Esophagus squamous epithelium (tissue), 5 donors: ENCODE data around the gene FAM98B. TPM values are rescaled to one million over a fixed set of nuclear protein-coding genes. Genes with fewer than 3 reads are reported as not detected.

Experiments
- DNase-seq: peaks from one replicate; lab custom pipeline; 2025; lab: John Stamatoyannopoulos, UW
- H3K27ac ChIP-seq, 4 donors: fragments of 200-600 bp; sonication (generic); one replicate each; pipeline ENCODE4 v1.5.1; 2016 to 2019; ENCODE audit warnings: mild to moderate bottlenecking in 1 of 4
- H3K27me3 ChIP-seq, 4 donors: fragments of 200-600 bp; sonication (generic); 1 replicate in 3 of 4; 2 replicates in 1 of 4; pipeline versions ENCODE4 v1.5.1 to v1.6.0; 2017 to 2021; ENCODE audit warnings: antibody characterized with exemption in 1 of 4
- H3K36me3 ChIP-seq, 3 donors: fragments of 200-600 bp; sonication (generic); one replicate each; pipeline ENCODE4 v1.5.1; 2016 to 2019
- H3K4me1 ChIP-seq, 3 donors: fragments of 200-600 bp; sonication (generic); one replicate each; pipeline ENCODE4 v1.5.1; 2017 to 2019
- H3K4me3 ChIP-seq, 4 donors: fragments of 200-600 bp; sonication (generic); 1 replicate in 3 of 4; 2 replicates in 1 of 4; pipeline ENCODE4 v1.5.1; 2016 to 2019; ENCODE audit warnings: mild to moderate bottlenecking in 2 of 4, moderate library complexity in 1 of 4
- H3K9me3 ChIP-seq, 3 donors: fragments of 200-600 bp; sonication (generic); one replicate each; pipeline ENCODE4 v1.5.1; 2016 to 2019
- POLR2A ChIP-seq, 4 donors: fragments of 450-650 bp; IDR thresholded peaks; one replicate each; pipeline ENCODE4 v1.6.1; 2017; ENCODE audit warnings: antibody characterized with exemption in 4 of 4, mild to moderate bottlenecking in 4 of 4, moderate library complexity in 3 of 4
- WGBS, 2 donors: methylation state at CpG; one replicate each; pipeline ENCODE4 v1.1.5; 2018; 5-methylcytosine and 5-hydroxymethylcytosine counted together
- intact Hi-C: fragments of 100-400 bp; cut with DNase I; formaldehyde crosslinking; loops from one replicate; pipeline ENCODE4 v1.15.0; 2022
- total RNA-seq, 4 donors: library from RNA; depleted of rRNA; stranded (reverse); fragments of >200 nt; gene quantifications; one replicate each; pipeline ENCODE4 v1.1.0, GENCODE V29; 2016
- TF ChIP-seq, protein P1 (sequence below), 6 experiments: fragments of 450-650 bp in 4 of 6; fragments of 200-600 bp in 2 of 6; sonication (generic) in 2 of 6; IDR thresholded peaks; one replicate each; pipeline ENCODE4 v1.5.1; 2016 to 2019; ENCODE audit warnings: antibody characterized with exemption in 6 of 6, mild to moderate bottlenecking in 4 of 6, moderate library complexity in 4 of 6
- donor health status: DM: yes; HTN: yes; CAD: no.

The FAM98B gene
- total RNA-seq, 4 donors from 2014 or later, result 5.6 to 10.9 (median 7.1) TPM

DNA sequence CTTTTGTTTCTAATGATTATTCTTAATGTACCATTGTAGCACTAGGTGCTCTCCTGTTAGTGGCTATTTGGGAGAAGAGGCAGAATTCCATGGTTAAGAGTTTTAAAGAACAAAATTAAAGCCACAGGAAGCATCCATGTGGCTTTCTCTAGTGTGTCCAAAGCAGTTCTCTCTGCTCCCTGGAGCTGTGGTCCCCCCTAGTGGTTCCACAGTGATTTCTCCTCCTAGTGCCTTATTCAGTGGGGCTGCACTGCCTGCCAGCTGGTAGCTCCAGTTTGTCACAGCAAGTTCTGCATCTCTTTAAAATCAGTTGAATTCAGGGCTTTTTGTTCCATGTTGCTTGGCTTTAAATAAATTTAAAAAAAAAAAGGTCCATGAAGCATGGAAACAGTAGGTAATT, 39.6 kb upstream of the FAM98B start:
- no peak for DNase-seq
- intact Hi-C loops, result no loop called here
- TF ChIP-seq, protein P1, sequence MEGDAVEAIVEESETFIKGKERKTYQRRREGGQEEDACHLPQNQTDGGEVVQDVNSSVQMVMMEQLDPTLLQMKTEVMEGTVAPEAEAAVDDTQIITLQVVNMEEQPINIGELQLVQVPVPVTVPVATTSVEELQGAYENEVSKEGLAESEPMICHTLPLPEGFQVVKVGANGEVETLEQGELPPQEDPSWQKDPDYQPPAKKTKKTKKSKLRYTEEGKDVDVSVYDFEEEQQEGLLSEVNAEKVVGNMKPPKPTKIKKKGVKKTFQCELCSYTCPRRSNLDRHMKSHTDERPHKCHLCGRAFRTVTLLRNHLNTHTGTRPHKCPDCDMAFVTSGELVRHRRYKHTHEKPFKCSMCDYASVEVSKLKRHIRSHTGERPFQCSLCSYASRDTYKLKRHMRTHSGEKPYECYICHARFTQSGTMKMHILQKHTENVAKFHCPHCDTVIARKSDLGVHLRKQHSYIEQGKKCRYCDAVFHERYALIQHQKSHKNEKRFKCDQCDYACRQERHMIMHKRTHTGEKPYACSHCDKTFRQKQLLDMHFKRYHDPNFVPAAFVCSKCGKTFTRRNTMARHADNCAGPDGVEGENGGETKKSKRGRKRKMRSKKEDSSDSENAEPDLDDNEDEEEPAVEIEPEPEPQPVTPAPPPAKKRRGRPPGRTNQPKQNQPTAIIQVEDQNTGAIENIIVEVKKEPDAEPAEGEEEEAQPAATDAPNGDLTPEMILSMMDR (IDR thresholded peaks at IDR 0.05), result peak in 5 of 6 experiments; percentile 25 to 45 (median 33)
- no peak for TF ChIP-seq POLR2A (IDR thresholded peaks at IDR 0.05)
- no peak overlapping the region for H3K4me3 ChIP-seq
- H3K27ac ChIP-seq, result no peak overlapping the region
- H3K9me3 ChIP-seq, result no peaks in the 10 kb centered on the region
- H3K36me3 ChIP-seq, result no peaks in the 10 kb centered on the region
- H3K4me1 ChIP-seq, result no peaks in the 10 kb centered on the region
- H3K27me3 ChIP-seq, result no peaks in the 10 kb centered on the region

DNA sequence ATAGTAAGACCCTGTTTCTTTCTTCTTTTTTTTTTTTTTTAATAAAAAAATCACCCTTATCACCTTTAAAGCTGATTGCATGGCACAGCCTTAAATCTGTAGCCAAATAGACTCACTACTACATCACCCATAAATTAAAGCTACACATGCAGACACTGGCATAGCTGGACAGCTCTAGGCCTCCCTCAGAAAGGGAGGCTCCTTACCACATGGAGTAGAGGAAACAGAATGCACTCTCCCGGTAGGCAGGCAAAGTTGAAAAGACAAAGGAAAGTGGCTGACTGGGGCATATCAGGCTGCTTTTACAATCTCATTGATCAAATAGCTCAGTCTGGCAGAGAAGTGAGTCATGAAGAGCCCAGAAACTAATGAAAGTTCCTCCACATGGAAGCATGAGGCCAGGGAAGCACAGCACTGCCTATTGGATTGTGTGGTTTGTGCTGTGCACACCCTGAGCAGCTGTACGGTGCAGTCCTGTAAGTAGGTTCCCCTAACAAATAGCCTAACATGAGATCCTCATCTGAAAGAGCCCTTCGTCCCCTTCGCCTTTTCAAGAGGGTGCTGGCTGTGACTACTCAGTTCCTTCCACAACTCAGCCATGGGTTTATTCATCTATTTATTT, 32.7 kb upstream of the FAM98B start:
- no peak overlapping the region for H3K4me3 ChIP-seq
- H3K27me3 ChIP-seq, result peaks cover 0 to 8% (median 0%) of the 10 kb centered on the region in 4 donors
- WGBS, 2 donors, result 70 to 88% methylated on average over 4 of the region's 4 CpGs
- no peak overlapping the region for H3K27ac ChIP-seq
- TF ChIP-seq POLR2A (IDR thresholded peaks at IDR 0.05), result no peak
- TF ChIP-seq, protein P1 (IDR thresholded peaks at IDR 0.05), result no peak
- no peaks in the 10 kb centered on the region for H3K36me3 ChIP-seq
- intact Hi-C loops, result no loop called here
- DNase-seq, result no peak
- no peaks in the 10 kb centered on the region for H3K9me3 ChIP-seq
- H3K4me1 ChIP-seq, result no peaks in the 10 kb centered on the region

DNA sequence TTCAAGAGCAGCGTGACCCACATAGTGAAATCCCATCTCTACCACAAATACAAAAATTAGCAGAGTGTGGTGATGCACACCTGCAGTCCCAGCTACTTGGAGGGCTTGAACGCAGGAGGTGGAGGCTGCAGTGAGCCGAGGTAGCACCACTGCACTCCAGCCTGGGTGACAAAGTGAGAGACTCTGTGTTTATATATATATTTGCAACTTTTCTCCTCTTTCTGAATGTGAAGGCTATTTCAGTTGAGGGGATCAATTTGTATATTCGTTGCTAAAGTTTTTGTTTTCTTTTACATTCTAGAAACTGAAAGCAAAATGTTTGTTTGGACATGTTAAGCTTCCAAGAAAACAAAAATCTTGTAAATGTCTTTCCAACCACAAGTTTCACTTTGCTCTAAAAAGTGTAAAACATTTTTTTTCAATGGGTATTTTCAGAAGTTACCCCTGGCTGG, 29.8 kb upstream of the FAM98B start:
- 71 to 72% methylated on average over 4 of the region's 4 CpGs for WGBS, 2 donors
- intact Hi-C loops, result no loop called here
- Histone ChIP-seq H3K4me1 (no peaks in the 10 kb centered on the region), H3K9me3 (no peaks in the 10 kb centered on the region), H3K27me3 (peaks cover 0 to 8% (median 0%) of the 10 kb centered on the region in 4 donors), H3K36me3 (no peaks in the 10 kb centered on the region), H3K4me3 (no peak overlapping the region), H3K27ac (no peak overlapping the region)
- DNase-seq, result no peak
- no peak for TF ChIP-seq POLR2A (IDR thresholded peaks at IDR 0.05)
- TF ChIP-seq, protein P1 (IDR thresholded peaks at IDR 0.05), result no peak

DNA sequence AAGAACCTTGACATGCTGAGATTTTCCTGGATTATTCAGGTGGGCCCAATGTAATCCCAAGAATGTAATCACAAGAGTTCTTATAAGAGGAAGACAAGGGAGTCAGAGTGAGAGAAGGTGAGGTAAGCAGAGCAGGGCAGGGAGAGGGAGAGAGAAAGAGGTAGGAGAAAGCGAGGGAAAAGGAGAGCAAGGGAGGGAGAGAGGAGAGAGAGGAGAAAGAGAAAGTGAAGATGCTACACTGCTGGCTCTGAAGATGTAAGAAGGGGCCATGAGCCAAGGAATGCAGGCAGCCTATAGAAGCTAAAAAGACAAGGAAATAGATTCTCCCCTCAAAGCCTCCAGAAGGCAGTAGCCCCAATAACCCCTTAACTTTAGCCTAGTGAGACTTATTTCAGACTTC, 28.7 kb upstream of the FAM98B start:
- WGBS, 2 donors, result 67 to 79% methylated on average over 1 of the region's 1 CpG
- TF ChIP-seq, protein P1 (IDR thresholded peaks at IDR 0.05), result no peak
- TF ChIP-seq POLR2A (IDR thresholded peaks at IDR 0.05), result no peak

DNA sequence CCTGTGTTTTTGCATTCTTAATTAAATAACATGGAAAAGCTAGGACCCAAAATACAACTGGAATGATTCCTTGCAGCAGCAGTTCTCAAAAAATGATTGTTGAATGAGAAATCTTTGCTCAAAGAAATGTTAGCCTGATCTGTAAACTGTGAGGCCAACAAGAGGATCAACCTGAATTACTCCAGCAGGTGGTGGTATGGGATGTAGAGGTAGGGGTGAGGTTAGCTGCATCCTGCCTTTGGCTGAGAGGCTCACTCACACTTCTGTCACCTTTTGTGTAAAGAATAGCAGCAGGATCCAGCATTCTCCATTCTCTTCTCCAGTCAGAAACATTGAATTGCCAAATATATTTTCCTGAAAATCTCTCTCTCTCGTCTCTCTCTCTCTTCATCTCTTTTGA, 26.5 kb upstream of the FAM98B start:
- no peak for DNase-seq
- Histone ChIP-seq H3K36me3 (no peaks in the 10 kb centered on the region), H3K4me3 (no peak overlapping the region), H3K9me3 (no peaks in the 10 kb centered on the region), H3K27ac (no peak overlapping the region), H3K27me3 (no peaks in the 10 kb centered on the region), H3K4me1 (no peaks in the 10 kb centered on the region)
- TF ChIP-seq, protein P1 (IDR thresholded peaks at IDR 0.05), result no peak
- intact Hi-C loops, result no loop called here
- 81 to 89% methylated on average over 1 of the region's 1 CpG for WGBS, 2 donors

More for the DNA sequence above, 28.7 kb upstream of the FAM98B start:
- DNase-seq, result no peak
- H3K4me1 ChIP-seq, result no peaks in the 10 kb centered on the region
- H3K36me3 ChIP-seq, result no peaks in the 10 kb centered on the region
- no peaks in the 10 kb centered on the region for H3K9me3 ChIP-seq
- intact Hi-C loops, result no loop called here
- peaks cover 0 to 8% (median 0%) of the 10 kb centered on the region in 4 donors for H3K27me3 ChIP-seq
- H3K27ac ChIP-seq, result no peak overlapping the region
- H3K4me3 ChIP-seq, result no peak overlapping the region
